IMR-90 (cell line): Measurements from ENCODE around the gene NECAB2.

Experiments
- BHLHE40 ChIP-seq: fragments of 150-350 bp; IDR thresholded peaks from 2 replicates; pipeline ENCODE4 v1.6.1; 2016; ENCODE audit warnings: mild to moderate bottlenecking, low read depth, low read length
- CEBPB ChIP-seq: IDR thresholded peaks from 2 replicates; pipeline ENCODE4 v1.6.1; 2012; ENCODE audit warnings: low read depth, low read length, improper control_type of control experiment
- FOS ChIP-seq: fragments of 150-350 bp; IDR thresholded peaks from 2 replicates; pipeline ENCODE4 v1.6.1; 2016; ENCODE audit warnings: low read depth, low read length
- MAZ ChIP-seq: IDR thresholded peaks from 2 replicates; pipeline ENCODE4 v1.6.1; 2012; ENCODE audit warnings: low read depth, mild to moderate bottlenecking, low read length, improper control_type of control experiment, moderate library complexity, borderline replicate concordance
- MXI1 ChIP-seq: IDR thresholded peaks from 2 replicates; pipeline ENCODE4 v1.6.1; 2012; ENCODE audit warnings: low read depth, mild to moderate bottlenecking, low read length, moderate library complexity, borderline replicate concordance
- POLR2A ChIP-seq: IDR thresholded peaks from 2 replicates; pipeline ENCODE4 v1.6.1; 2012; ENCODE audit warnings: mild to moderate bottlenecking, low read depth, low read length
- RFX5 ChIP-seq: IDR thresholded peaks from 2 replicates; pipeline ENCODE4 v1.8.0; 2012; ENCODE audit warnings: low read depth, mild to moderate bottlenecking, low read length, moderate library complexity
- TF ChIP-seq, protein P1 (sequence below): conservative IDR thresholded peaks from 2 replicates; pipeline ENCODE4 v1.5.1; 2012; ENCODE audit warnings: mild to moderate bottlenecking, low read depth, low read length, improper control_type of control experiment
- TF ChIP-seq, protein P2 (sequence below): fragments of 150-350 bp; IDR thresholded peaks from 2 replicates; pipeline ENCODE4 v1.6.1; 2016; ENCODE audit warnings: low read depth, mild to moderate bottlenecking, low read length, moderate library complexity, borderline replicate concordance
- TF ChIP-seq, protein P3 (sequence below): fragments of 150-350 bp; IDR thresholded peaks from 2 replicates; pipeline ENCODE4 v1.6.1; 2017; ENCODE audit warnings: mild to moderate bottlenecking, antibody characterized with exemption, low read length, low read depth

DNA sequence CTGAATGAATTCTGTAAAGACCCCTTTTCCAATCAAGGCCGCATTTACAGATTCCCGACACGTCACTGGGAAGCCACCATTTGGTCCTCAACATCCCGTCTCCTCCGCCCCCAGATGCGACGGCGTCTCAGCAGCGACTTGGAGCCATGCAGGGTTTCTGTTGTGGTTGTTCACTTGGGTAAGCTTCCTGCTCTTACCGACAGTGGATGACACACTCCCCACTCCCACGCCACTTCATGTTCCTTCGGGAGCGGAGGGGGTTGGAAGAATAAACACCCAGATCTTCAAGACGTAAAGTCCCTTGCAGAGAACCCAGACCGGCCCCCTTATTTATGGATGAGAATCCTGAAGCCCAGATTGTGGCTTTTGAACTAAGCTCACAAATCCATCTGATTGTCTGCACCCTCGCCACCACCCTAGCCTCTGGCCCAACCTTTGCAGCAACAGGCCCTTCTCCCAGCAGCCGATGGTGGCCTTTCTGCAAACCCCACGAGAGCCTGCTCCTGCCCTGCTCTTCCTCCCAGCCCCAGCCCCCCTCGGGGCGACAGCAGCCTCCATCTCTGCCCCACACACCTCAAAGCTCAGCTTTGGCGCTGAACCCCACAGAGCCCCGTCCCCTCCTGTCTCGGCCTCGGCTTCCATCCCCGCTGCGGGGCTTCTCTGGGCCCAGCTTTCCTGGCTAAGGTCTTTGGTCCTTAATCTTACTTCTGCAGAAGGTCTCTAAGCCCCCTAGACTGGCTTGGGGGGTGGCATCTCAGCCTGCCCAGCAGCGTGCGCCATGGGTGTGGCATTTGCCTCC is 34.0 kb upstream of the NECAB2 start:
- TF ChIP-seq, protein P1, sequence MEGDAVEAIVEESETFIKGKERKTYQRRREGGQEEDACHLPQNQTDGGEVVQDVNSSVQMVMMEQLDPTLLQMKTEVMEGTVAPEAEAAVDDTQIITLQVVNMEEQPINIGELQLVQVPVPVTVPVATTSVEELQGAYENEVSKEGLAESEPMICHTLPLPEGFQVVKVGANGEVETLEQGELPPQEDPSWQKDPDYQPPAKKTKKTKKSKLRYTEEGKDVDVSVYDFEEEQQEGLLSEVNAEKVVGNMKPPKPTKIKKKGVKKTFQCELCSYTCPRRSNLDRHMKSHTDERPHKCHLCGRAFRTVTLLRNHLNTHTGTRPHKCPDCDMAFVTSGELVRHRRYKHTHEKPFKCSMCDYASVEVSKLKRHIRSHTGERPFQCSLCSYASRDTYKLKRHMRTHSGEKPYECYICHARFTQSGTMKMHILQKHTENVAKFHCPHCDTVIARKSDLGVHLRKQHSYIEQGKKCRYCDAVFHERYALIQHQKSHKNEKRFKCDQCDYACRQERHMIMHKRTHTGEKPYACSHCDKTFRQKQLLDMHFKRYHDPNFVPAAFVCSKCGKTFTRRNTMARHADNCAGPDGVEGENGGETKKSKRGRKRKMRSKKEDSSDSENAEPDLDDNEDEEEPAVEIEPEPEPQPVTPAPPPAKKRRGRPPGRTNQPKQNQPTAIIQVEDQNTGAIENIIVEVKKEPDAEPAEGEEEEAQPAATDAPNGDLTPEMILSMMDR = no peak
- TF ChIP-seq MXI1 = no peak
- no peak for TF ChIP-seq RFX5
- no peak for TF ChIP-seq MAZ
- no peak for TF ChIP-seq FOS
- TF ChIP-seq POLR2A = no peak
- TF ChIP-seq BHLHE40 = no peak
- TF ChIP-seq CEBPB = no peak
- TF ChIP-seq, protein P2, sequence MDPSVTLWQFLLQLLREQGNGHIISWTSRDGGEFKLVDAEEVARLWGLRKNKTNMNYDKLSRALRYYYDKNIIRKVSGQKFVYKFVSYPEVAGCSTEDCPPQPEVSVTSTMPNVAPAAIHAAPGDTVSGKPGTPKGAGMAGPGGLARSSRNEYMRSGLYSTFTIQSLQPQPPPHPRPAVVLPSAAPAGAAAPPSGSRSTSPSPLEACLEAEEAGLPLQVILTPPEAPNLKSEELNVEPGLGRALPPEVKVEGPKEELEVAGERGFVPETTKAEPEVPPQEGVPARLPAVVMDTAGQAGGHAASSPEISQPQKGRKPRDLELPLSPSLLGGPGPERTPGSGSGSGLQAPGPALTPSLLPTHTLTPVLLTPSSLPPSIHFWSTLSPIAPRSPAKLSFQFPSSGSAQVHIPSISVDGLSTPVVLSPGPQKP = no peak
- TF ChIP-seq, protein P3, sequence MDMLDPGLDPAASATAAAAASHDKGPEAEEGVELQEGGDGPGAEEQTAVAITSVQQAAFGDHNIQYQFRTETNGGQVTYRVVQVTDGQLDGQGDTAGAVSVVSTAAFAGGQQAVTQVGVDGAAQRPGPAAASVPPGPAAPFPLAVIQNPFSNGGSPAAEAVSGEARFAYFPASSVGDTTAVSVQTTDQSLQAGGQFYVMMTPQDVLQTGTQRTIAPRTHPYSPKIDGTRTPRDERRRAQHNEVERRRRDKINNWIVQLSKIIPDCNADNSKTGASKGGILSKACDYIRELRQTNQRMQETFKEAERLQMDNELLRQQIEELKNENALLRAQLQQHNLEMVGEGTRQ = no peak
